ENCODE data around the gene GRID1.

DNA sequence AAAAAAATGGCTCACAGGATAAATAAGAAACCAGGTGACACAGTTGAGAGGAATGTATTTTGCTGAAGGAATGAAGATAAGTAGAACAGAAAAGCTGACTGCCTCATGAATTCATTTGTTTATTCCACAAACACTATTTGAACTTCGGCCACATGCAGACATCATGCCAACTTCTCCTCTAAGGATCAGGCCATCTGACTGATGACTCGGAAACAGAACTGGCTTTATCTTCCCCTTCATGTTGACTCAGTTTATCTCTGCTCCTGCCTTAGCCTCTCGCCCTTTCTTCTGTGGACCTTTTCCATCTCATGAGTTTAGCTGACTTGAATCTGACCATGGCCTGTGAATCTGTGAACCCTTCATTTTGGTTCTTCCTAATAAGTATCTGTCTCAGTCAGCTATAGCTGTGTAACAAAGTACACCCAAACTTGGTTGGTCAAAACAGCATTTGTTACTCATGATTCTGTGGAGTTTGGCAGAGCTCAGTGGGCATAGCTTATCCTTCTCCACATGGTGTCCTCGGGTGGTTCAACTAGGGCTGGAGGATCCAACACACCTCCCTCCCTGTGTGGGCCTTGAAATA is 44.0 kb upstream of the GRID1 start:
- TF ChIP-seq, protein P1, sequence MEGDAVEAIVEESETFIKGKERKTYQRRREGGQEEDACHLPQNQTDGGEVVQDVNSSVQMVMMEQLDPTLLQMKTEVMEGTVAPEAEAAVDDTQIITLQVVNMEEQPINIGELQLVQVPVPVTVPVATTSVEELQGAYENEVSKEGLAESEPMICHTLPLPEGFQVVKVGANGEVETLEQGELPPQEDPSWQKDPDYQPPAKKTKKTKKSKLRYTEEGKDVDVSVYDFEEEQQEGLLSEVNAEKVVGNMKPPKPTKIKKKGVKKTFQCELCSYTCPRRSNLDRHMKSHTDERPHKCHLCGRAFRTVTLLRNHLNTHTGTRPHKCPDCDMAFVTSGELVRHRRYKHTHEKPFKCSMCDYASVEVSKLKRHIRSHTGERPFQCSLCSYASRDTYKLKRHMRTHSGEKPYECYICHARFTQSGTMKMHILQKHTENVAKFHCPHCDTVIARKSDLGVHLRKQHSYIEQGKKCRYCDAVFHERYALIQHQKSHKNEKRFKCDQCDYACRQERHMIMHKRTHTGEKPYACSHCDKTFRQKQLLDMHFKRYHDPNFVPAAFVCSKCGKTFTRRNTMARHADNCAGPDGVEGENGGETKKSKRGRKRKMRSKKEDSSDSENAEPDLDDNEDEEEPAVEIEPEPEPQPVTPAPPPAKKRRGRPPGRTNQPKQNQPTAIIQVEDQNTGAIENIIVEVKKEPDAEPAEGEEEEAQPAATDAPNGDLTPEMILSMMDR (IDR thresholded peaks at IDR 0.05; ENCODE audit: low read length) = no peak
- TF ChIP-seq EZH2 (IDR thresholded peaks at IDR 0.05; ENCODE audit: borderline replicate concordance, low read length) = no peak
